GM12892 (cell line): Measurements from ENCODE around the gene THAP7.
A peak's percentile ranks its signal among the peaks of the same experiment; 100 is the strongest.
"Not testable (repeated sequence)": the region's sequence is repeated elsewhere in the genome, so short reads cannot be mapped to it uniquely, and the experiment has no call there.

ENCODE experiments used
- DNase-seq: peaks from one replicate; pipeline ENCODE4 v3.0.0; 2011; ENCODE audit not compliant: insufficient read length
- FAIRE-seq: peaks from 2 replicates; lab custom pipeline; 2011; peaks lifted over from hg19 to GRCh38; lab: Jason Lieb, UNC
- POLR2A ChIP-seq: IDR thresholded peaks from 2 replicates; pipeline ENCODE4 v1.6.1; 2011; ENCODE audit warnings: low read depth, low read length, control low read depth
- POLR2AphosphoS5 ChIP-seq: IDR thresholded peaks from 2 replicates; pipeline ENCODE4 v1.6.1; 2011; ENCODE audit warnings: low read depth, low read length, control low read depth
- TAF1 ChIP-seq: IDR thresholded peaks from 2 replicates; pipeline ENCODE4 v1.6.1; 2011; ENCODE audit warnings: low read depth, mild to moderate bottlenecking, control low read depth, low read length, borderline replicate concordance

The THAP7 gene

DNA sequence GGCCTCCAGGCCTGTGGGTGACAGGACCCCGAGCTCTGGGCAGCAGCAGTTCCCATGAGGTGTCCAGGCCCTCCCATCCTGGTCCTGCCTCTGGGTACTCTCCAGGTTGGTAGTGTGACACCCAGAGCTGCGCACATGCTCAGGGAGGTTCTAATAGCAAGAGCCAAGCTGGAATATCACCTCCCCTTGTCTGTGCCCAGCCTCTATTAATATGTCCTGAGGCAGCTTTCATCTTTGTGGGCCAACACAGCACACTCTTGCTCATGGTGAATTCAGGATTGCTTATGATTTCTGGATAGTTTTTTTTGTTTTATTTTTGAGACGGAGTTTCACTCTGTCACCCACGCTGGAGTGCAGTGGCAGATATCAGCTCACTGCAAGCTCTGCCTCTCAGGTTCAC lies 16.4 kb upstream of the THAP7 start:
- DNase-seq (no peak), FAIRE-seq (no peak)
- TF ChIP-seq POLR2AphosphoS5 (no peak), POLR2A (no peak), TAF1 (no peak)

DNA sequence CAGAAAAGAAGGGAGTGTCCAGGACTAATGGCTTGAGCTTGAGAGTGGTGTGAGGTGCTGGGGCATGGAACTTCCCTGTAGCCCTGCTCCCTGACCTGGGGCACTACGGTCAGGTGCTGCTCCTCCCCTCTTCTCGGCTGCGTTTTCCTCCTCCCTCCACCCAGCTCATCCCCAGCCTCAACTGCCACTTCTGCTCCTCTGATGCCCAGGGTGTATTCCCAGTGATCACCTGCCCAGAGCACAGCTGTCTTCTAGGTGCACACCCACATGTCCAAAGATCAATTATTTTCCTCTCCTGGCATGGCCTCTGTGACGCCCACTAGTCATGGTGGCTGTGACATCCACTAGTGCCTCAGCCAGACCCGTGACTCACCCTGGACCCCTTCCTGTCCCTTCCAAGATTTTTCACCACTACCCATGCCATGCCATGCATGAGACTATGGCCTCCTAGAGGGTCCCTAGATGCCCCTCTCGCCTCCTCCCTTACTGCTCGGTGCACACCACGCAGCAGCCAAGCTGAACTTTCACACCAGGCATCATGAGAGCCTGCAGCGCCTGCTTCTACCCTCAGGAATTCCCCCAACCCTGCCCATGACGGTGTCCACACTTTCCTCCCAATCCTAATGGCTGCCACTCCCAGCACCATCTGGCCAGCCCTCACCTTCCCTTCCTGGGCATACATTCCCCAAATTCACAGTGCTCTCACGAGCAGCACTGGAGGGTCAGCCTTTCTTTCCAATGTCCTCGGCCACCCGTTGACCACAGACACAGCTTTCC lies 14.9 kb upstream of the THAP7 start:
- FAIRE-seq = no peak
- DNase-seq = no peak
- TF ChIP-seq POLR2A (no peak), POLR2AphosphoS5 (no peak), TAF1 (no peak)

DNA sequence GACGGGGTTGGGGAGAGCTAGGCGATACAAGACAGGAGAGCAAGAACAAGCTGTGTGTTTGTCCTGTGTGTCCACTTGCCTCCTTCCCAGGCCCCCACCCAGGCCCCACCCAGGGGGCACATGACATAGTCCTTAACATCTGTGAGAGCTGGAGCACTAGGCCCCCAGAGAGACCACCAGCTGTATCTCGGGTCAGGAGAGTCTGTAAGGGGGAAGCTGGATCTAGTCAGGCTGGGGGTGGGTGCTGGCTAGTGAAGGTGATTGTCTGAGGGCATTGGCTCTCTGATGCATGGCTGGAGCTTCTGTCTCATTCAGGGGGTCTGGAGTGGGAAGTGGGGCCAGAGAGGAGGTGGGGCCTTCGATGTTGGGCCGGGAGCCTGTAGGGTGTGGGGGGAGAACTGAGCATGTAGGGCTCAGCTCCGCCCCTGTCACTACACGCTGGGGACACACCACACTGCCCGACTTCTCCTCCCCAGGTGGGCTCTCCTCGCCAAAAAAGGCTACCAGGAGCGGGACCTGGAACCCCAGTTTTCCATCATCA lies 13.6 kb upstream of the THAP7 start:
- FAIRE-seq (no peak), DNase-seq (no peak)
- TF ChIP-seq POLR2A (no peak), TAF1 (no peak), POLR2AphosphoS5 (no peak)

GRCh38 chr22:21014726-21015465 lies 13.0 kb upstream of the THAP7 start, which contains the start of gene P2RX6:
Gene P2RX6 (plus strand): TSS chr22:21015165. CDS start chr22:21015175, 10 bp downstream.
- DNase-seq (no peak), FAIRE-seq (peak; percentile 48)

GRCh38 chr22:21014202-21014725 lies 12.3 kb upstream of the THAP7 start:
- FAIRE-seq = peak; percentile 88

More at GRCh38 chr22:21014726-21015465, 13.0 kb upstream of the THAP7 start, which contains the start of gene P2RX6:
- TF ChIP-seq POLR2AphosphoS5 (no peak), TAF1 (no peak), POLR2A (no peak)

DNA sequence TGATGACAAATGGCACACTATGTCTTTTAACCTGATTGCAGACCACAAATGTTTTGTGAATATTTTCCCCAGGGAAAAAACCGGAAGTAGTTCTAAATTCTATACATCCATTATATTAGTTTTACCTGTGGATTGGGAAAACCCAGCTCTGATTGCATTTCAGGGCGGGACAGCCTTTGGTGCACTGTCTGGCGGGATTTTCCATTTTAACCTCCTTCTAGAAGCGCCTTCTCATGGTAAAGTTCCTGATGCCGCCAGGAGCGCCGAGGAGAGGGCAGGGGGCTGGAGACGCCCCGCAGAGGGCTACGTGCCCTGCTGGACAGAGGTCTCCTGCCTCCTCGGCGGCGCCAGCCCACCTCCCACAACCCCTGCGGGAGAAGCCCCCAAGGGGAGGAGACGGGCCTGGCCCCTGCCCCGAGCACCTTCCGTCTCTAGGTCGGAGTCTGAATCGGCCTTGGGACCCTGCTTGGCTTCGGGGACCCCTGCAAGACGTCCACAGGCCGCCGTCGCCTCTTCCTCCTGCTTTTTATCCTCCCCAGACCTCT lies 11.8 kb upstream of the THAP7 start:
- TF ChIP-seq POLR2AphosphoS5 (no peak), TAF1 (no peak), POLR2A (no peak)
- no peak for DNase-seq
- no peak for FAIRE-seq

More at GRCh38 chr22:21014202-21014725, 12.3 kb upstream of the THAP7 start:
- TF ChIP-seq POLR2A = no peak
- TF ChIP-seq TAF1 = no peak
- no peak for TF ChIP-seq POLR2AphosphoS5
- DNase-seq = peak; percentile 95

- no peak for FAIRE-seq
- DNase-seq = no peak
- no peak for TF ChIP-seq POLR2AphosphoS5
- TF ChIP-seq TAF1 = no peak
- TF ChIP-seq POLR2A = no peak
These were observed 10.8 kb upstream of the THAP7 start for GRCh38 chr22:21012446-21013407.

GRCh38 chr22:21010426-21011113 lies 8.7 kb upstream of the THAP7 start:
- DNase-seq (no peak), FAIRE-seq (no peak)
- TF ChIP-seq TAF1 = no peak
- TF ChIP-seq POLR2A = no peak
- no peak for TF ChIP-seq POLR2AphosphoS5

DNA sequence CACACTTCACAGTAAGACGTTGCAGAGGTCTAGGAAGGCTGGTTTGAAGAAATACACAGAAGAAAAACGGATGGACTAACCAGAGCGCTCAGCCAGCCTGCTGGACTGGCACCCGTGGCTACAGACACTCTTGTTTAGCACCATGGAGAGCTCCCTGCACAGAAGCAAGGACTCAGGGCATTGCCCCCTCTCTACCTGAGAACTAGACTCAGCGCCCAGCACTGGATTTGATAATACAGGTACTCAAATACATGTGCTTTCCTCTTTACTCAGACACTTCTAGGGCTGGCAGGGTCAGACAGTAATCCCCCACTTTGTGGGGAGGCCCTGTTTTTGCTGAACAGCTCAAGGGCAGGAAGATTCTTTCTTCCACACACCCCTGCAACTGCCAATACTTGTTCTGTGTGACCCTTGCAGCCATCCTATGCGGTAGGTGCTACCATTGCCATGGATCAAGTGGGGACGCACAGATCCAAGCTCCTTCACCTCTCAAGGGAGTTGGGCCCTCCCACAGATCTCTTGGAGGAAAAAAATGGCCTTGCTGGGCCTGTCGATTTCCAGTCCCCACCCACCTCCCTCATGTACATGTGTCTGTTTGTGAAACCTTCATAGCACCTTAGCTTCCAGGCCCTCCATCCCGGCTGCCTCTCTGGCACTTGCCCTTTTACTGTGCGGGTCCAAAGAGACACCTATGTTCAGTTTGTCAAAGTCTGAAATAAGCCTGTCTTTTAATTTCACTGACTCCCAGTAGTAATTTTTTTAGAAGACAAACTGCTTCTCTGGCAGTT lies 7.9 kb upstream of the THAP7 start:
- FAIRE-seq (peak; percentile 5), DNase-seq (no peak)
- TF ChIP-seq TAF1 = no peak
- TF ChIP-seq POLR2AphosphoS5 = no peak
- no peak for TF ChIP-seq POLR2A

DNA sequence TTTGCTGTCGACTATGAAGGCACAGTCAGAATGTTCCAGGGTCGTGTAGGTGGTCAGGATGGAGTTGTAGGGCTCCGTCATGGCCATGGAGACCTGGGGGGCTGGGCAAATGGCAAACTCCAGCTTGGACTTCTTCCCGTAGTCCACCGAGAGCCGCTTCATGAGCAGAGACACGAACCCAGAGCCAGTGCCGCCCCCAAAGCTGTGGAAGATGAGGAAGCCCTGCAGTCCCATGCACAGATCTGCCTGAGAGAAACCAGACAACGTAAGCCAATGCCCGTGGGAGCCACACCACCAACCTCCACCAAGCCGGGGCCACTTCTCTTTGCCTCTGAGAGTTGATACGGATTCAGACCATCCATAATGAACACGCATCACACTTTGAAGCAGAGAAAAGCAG lies 7.3 kb upstream of the THAP7 start:
- not testable (repeated sequence) for DNase-seq, FAIRE-seq

- FAIRE-seq (no peak), DNase-seq (no peak)
- TF ChIP-seq POLR2AphosphoS5 (no peak), TAF1 (no peak), POLR2A (no peak; the same call in 1 of the 2 replicates)
These were observed 1.9 kb upstream of the THAP7 start for GRCh38 chr22:21003782-21004181.
